Measurements from ENCODE around the gene GPR161. TPM values are rescaled to one million over a fixed set of nuclear protein-coding genes. Genes with fewer than 3 reads are reported as not detected.

Gene GPR161
- total RNA-seq, 1 donor from 2014 or later, result 14.5 TPM

GRCh38 chr1:168112673-168113305 is 23.9 kb downstream of the GPR161 start:
- H3K27ac ChIP-seq, result no peak overlapping the region
- no peak for DNase-seq
- H3K4me1 ChIP-seq, result no peaks in the 10 kb centered on the region
- H3K9me3 ChIP-seq, result no peaks in the 10 kb centered on the region
- H3K4me3 ChIP-seq, result no peak overlapping the region
- H3K27me3 ChIP-seq, result no peaks in the 10 kb centered on the region
- no peaks in the 10 kb centered on the region for H3K36me3 ChIP-seq
- peak; percentile 44 for ATAC-seq
- no peak for TF ChIP-seq CTCF (IDR thresholded peaks at IDR 0.05)
- intact Hi-C loops (cut with DNase I), result no loop called here

- H3K27me3 ChIP-seq, result no peaks in the 10 kb centered on the region
Observed at GRCh38 chr1:168110896-168111545, 25.7 kb downstream of the GPR161 start.

GRCh38 chr1:168106274-168106673 is 30.5 kb downstream of the GPR161 start:
- Histone ChIP-seq H3K4me1 (no peaks in the 10 kb centered on the region), H3K36me3 (peaks cover 5% of the 10 kb centered on the region), H3K27me3 (no peaks in the 10 kb centered on the region), H3K9me3 (no peaks in the 10 kb centered on the region), H3K4me3 (no peak overlapping the region), H3K27ac (no peak overlapping the region)
- ATAC-seq, result no peak
- TF ChIP-seq CTCF (IDR thresholded peaks at IDR 0.05), result no peak
- no peak for DNase-seq
- intact Hi-C loops (cut with DNase I), result no loop called here

More at GRCh38 chr1:168110896-168111545, 25.7 kb downstream of the GPR161 start:
- Histone ChIP-seq H3K4me1 (no peaks in the 10 kb centered on the region), H3K36me3 (no peaks in the 10 kb centered on the region), H3K27ac (no peak overlapping the region), H3K9me3 (no peaks in the 10 kb centered on the region), H3K4me3 (no peak overlapping the region)
- ATAC-seq, result no peak
- no peak for TF ChIP-seq CTCF (IDR thresholded peaks at IDR 0.05)
- intact Hi-C loops (cut with DNase I), result no loop called here
- DNase-seq, result no peak

GRCh38 chr1:168105846-168106245 is 30.9 kb downstream of the GPR161 start:
- H3K27ac ChIP-seq, result no peak overlapping the region
- ATAC-seq (no peak), DNase-seq (no peak)
- no peaks in the 10 kb centered on the region for H3K27me3 ChIP-seq
- intact Hi-C loops (cut with DNase I), result no loop called here
- H3K36me3 ChIP-seq, result peaks cover 5% of the 10 kb centered on the region
- no peaks in the 10 kb centered on the region for H3K9me3 ChIP-seq
- no peak for TF ChIP-seq CTCF (IDR thresholded peaks at IDR 0.05)
- H3K4me3 ChIP-seq, result no peak overlapping the region
- H3K4me1 ChIP-seq, result no peaks in the 10 kb centered on the region

- Histone ChIP-seq H3K9me3 (no peaks in the 10 kb centered on the region), H3K4me3 (no peak overlapping the region), H3K4me1 (no peaks in the 10 kb centered on the region), H3K36me3 (peaks cover 5% of the 10 kb centered on the region), H3K27me3 (no peaks in the 10 kb centered on the region), H3K27ac (no peak overlapping the region)
- ATAC-seq, result no peak
- no peak for DNase-seq
- intact Hi-C loops (cut with DNase I), result no loop called here
- TF ChIP-seq CTCF (IDR thresholded peaks at IDR 0.05), result no peak
Observed at GRCh38 chr1:168104535-168104934, 32.2 kb downstream of the GPR161 start.

Measured in upper lobe of right lung (tissue), 1 donor.